HL-60/S4 treated with phorbol 12-myristate 13-acetate at 8.2 ng/mL for 4 days and 3 days (cell line): ENCODE measurements around the gene BORCS8.
"Not testable (repeated sequence)": the region's sequence is repeated elsewhere in the genome, so short reads cannot be mapped to it uniquely, and the experiment has no call there.

Source experiments
- in situ Hi-C: fragments of 300-500 bp; cut with MboI; formaldehyde crosslinking; loops from 2 replicates; pipeline ENCODE4 v1.15.0; 2022; ENCODE audit warnings: low sequenced_read_pairs

BORCS8 gene

GRCh38 chr19:19185853-19186740 is 5.9 kb downstream of the BORCS8 start:
- in situ Hi-C loops: no loop called here

- in situ Hi-C loops: no loop called here
These were observed 10.4 kb downstream of the BORCS8 start for GRCh38 chr19:19181488-19181998.

GRCh38 chr19:19179548-19180441 is 12.2 kb downstream of the BORCS8 start:
- in situ Hi-C loops: no loop called here

DNA sequence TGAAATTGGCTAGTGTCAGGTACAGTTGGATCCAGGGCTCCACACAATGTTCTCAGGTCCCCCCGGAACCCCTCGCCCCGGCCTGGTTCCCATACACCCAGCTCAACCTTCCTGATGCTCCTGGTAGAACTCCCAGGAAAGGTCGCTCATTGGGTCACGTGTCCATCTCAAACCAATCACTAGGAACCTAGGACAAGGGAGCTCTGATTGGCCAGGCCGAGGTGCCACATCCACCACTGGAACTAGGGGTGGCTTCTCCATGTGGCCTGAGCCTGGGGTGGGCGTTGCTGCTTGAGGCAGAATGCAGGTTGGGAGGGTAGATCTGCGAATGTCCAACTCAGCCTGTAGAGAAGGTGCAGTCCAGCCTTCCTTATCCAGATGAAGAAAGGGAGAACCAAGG is 15.0 kb downstream of the BORCS8 start:
- in situ Hi-C loops: no loop called here

GRCh38 chr19:19173243-19173642 is 18.7 kb downstream of the BORCS8 start:
- in situ Hi-C loops: not testable (repeated sequence)

DNA sequence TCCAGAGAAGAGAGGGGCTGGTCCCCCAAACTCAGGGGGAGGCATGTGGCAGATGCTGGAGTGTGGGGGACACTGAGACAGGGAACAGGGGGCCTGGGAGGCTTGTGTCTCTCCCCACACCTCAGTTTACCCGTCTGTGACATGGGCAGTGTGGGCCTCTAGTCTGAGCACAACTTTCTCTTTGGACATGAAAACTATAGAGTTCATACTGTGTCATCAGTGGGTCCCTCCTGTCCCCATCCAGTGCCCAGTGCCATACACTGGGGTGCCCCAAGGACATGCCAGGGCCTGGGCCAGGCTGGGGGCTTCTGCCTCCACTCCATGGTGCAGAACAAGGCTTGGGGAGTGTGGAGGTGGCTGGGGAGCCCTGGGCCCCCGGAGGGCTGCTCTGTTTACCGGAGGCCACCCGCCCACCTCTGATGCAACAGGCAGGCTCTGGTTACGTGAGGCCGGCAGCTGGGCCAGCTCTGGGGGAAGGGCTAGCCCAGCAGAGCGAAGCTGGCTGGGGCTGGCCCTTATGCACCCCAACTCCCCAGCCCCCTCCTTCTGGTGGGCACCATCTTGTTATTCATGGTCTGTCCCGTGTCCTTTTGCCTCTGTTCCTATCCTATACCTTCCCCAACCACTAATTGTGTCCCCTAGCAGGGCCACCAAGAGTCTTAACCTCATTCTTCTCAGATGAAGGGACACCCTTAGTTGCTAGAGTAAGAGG is 20.0 kb downstream of the BORCS8 start:
- in situ Hi-C loops: no loop called here

- in situ Hi-C loops: no loop called here
These were observed 20.9 kb downstream of the BORCS8 start for GRCh38 chr19:19170873-19171672.

DNA sequence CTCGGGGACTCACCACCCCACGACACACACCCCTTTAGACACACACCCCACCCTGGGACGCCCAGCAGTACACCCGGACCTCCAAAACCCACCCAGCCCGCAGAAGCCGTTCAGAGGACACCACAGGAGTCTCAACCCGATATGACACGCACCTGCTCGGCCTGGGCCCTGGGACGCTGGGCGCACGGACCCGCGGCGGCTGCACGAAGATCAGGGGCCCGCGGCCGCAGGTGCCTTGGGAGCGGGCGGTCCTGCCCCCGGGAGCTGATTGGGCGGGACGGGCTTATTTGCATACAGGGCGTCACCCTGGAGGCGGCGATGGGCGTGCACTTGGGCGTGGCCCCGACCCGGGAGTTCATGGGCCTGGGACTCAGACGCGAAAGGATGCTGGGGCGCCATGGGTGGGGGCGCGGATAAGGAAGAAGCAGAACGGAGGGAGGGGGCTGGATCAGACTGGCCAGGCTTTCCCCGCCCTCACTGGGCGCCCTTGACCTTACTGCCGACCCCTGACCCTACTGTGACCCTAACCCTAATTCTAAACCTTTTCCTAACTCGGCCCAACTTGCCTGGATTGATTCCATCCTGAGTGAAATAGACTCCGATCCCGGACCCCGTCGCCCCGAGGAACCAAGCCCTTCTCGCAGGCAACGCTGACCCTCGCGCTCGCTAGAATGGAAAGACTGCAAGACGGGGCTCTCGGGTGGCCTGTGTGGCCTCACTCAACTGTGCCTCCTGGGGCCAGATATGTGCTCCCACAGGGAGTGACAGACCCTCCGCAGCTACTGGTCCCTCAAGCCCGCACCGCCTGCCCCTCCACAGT is 21.7 kb downstream of the BORCS8 start, which contains the start of gene MEF2B:
MEF2B (minus strand) TSS at position 211 of the 820 bp plus-strand sequence. CDS start 19,528 bp downstream, outside the sequence.
- in situ Hi-C loops: no loop called here

GRCh38 chr19:19169236-19170052 is 22.5 kb downstream of the BORCS8 start:
- in situ Hi-C loops: no loop called here

DNA sequence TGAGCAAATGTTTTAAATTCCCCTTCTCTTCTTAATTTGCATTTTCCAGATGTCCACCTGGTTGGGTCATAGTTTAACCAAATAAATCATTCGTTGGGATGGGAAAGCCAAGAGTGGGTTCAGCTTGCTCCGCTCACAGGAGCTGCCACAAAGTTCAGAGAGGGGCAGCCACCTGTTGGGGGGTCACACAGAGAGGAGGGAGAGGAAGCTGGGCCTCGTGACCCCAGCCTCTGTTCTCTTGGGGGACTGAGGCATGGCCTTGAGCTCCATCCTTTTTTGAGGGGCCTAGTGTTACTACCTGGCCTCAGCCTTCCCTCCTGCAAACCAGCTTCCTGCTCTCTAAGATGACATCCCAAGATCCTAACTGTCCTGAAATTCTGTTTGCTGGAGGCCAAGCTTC is 24.3 kb downstream of the BORCS8 start:
- in situ Hi-C loops: no loop called here

DNA sequence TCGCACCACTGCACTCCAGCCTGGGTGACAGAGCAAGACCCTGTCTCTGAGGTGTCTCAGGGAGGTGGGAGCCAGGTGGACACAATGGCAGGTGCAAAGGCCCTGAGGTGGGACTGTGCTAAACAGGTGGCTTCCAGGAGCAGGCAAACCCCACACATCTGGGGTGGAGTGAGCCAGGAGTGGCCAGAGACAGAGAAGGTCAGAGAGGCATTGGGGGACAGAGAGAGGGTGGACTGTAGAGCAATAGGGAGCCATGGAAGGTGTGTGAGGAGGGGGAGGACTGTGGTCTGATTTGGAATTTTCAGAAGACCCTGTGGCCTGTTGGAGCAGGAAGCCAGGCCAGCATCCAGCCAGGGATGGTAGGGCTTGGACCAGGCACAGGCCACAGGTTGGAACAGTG is 26.6 kb downstream of the BORCS8 start:
- in situ Hi-C loops: no loop called here

DNA sequence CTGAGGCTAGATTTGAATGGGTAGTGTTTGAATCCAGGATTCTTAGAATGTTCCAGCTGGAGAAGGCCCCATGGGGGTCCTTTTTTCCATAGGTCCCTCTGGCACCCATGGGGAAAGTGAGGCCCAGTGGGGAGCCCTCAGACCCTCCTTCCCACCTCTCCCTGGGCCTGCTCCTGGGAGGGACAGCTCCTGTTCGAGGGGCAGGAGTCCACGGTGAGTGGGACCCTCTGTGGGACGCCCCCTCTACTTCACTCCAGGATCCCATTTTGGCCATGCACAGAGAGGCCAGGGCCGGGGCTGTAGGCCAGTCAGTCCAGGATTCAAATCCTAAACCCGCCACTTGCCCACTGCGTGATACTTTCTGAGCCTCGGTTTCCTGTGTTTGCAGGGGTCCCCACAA is 29.5 kb downstream of the BORCS8 start:
- in situ Hi-C loops: no loop called here

- in situ Hi-C loops: no loop called here
These were observed 31.4 kb downstream of the BORCS8 start for GRCh38 chr19:19160461-19161035.

GRCh38 chr19:19159534-19159933 is 32.4 kb downstream of the BORCS8 start:
- in situ Hi-C loops: no loop called here

DNA sequence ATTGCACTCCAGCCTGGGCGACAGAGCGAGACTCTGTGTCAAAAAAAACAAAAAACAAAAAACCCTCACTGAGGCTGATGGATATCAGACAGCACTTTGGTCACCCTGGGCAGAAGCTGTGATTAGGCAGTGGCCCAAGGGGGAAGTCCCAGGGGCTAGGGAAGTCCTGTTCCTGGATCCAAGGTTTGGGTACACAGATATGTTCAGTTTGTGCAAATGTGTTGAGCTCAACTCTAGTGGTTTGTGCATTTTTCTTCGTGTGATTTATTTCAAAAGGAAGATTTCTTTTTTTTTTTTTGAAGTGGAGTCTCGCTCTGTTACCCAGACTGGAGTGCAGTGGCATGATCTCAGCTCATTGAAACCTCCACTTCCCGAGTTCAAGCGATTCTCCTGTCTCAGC is 34.1 kb downstream of the BORCS8 start:
- in situ Hi-C loops: no loop called here

- in situ Hi-C loops: no loop called here
These were observed 36.3 kb downstream of the BORCS8 start for GRCh38 chr19:19155495-19156219.

DNA sequence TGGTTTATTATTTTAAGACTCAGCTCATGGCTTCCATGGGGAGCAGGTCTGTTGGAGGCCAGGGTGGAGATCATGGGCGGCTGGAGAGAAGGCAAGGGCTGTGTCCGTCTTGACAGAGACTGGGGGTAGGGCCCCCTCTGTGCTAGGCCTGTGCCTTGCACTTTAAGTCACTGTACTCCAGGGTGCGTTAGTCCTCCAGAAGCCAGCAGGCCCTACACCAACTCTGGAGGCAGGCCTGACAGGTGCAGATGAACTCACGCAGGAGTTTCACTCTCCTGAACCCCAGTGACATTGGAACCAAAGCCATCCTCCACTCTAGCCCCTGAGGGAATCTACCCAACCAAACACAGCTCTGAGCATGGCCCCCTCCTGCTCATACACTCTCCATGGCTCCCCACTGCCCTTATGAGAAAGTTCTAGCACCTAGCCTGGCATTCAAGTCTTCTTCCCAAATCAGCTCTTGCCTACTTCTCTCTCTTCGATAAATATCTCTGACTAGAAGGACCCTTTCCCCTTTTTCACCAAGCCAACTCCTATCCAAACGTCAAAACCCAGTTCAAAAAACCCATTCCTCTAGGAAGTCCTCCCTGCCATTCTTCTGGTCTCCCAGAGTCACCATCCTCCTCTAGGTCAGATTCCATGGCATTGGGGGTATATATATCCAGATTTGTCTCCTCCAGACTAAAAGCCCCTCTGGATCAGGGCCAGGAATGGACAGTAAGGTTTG is 37.0 kb downstream of the BORCS8 start:
- in situ Hi-C loops: no loop called here
